Spleen (tissue), 11 donors: ENCODE data around the gene RAMP3. TPM values are rescaled to one million over a fixed set of nuclear protein-coding genes. Genes with fewer than 3 reads are reported as not detected.

Source experiments
- DNase-seq: peaks from one replicate; pipeline ENCODE4 v3.0.0-alpha.2; 2020
- H3K27ac ChIP-seq, 8 donors: fragments of 200-600 bp; sonication (generic) in 7 of 8; 1 replicate in 4 of 8; 2 replicates in 4 of 8; pipeline versions ENCODE4 v1.5.0 to v1.8.0; 2016 to 2021; ENCODE audit warnings: inconsistent platforms in 4 of 8, mild to moderate bottlenecking in 4 of 8, moderate library complexity in 1 of 8
- H3K27me3 ChIP-seq, 7 donors: fragments of 200-600 bp; sonication (generic) in 6 of 7; replicated peaks in 1 of 7; 1 replicate in 4 of 7; 2 replicates in 3 of 7; pipeline versions ENCODE4 v1.5.0 to v1.8.0; 2016 to 2021; ENCODE audit warnings: inconsistent platforms in 3 of 7, mild to moderate bottlenecking in 1 of 7
- H3K36me3 ChIP-seq, 6 donors: fragments of 200-600 bp; sonication (generic) in 5 of 6; 1 replicate in 4 of 6; 2 replicates in 2 of 6; pipeline versions ENCODE4 v1.5.0 to v1.8.0; 2016 to 2021; ENCODE audit warnings: inconsistent platforms in 2 of 6
- H3K4me1 ChIP-seq, 6 donors: fragments of 200-600 bp; sonication (generic) in 5 of 6; 1 replicate in 3 of 6; 2 replicates in 3 of 6; pipeline versions ENCODE4 v1.5.0 to v1.8.0; 2016 to 2021; ENCODE audit warnings: inconsistent platforms in 3 of 6
- H3K4me3 ChIP-seq, 8 donors: fragments of 200-600 bp; sonication (generic) in 7 of 8; 1 replicate in 4 of 8; 2 replicates in 4 of 8; pipeline versions ENCODE4 v1.5.0 to v1.8.0; 2016 to 2021; ENCODE audit warnings: inconsistent platforms in 4 of 8, mild to moderate bottlenecking in 4 of 8, moderate library complexity in 2 of 8
- H3K9me3 ChIP-seq, 8 donors: fragments of 200-600 bp; sonication (generic) in 7 of 8; 1 replicate in 4 of 8; 2 replicates in 4 of 8; pipeline versions ENCODE4 v1.5.0 to v1.8.0; 2016 to 2021; ENCODE audit warnings: inconsistent platforms in 4 of 8
- POLR2A ChIP-seq, 3 donors: fragments of 450-650 bp; IDR thresholded peaks; one replicate each; pipeline ENCODE4 v1.5.1; 2017; ENCODE audit warnings: antibody characterized with exemption in 3 of 3, mild to moderate bottlenecking in 1 of 3
- POLR2AphosphoS5 ChIP-seq, 3 donors: sonication (generic); formaldehyde crosslinking; IDR thresholded peaks; one replicate each; pipeline ENCODE4 v1.5.1; 2017; ENCODE audit warnings: antibody characterized with exemption in 3 of 3
- WGBS, 5 donors: extraction: QIAGEN DNeasy Blood & Tissue Kit in 3 of 5; methylation state at CpG; one replicate each; pipeline versions ENCODE4 v1.1.5 to v1.1.7; 2013 to 2018; 5-methylcytosine and 5-hydroxymethylcytosine counted together
- intact Hi-C: fragments of 100-400 bp; cut with DNase I; formaldehyde crosslinking; loops from one replicate; pipeline ENCODE4 v1.15.0; 2023; ENCODE audit warnings: low total_unique reads
- polyA plus RNA-seq, 3 donors: library from polyadenylated mRNA; stranded (reverse); fragments of 200-250 nt; gene quantifications; one replicate each; pipeline ENCODE4 v1.2.1, GENCODE V29; 2013
- total RNA-seq, 7 donors: library from RNA; depleted of rRNA in 3 of 7; stranded (reverse); fragments of >200 nt in 3 of 7; fragmentation: NEBNext Ultra II Directional in 4 of 7; extraction: Animal tissue kit (Norgen Biotek cat#: 25700) in 4 of 7; gene quantifications; one replicate each; pipeline versions ENCODE4 v1.1.0 to v1.2.1, GENCODE V29; 2016 to 2021
- TF ChIP-seq, protein P1 (sequence below), 11 experiments: fragments of 200-600 bp in 7 of 11; fragments of 450-650 bp in 4 of 11; sonication (generic) in 4 of 11; IDR thresholded peaks in 8 of 11; conservative IDR thresholded peaks in 3 of 11; 1 replicate in 7 of 11; 2 replicates in 4 of 11; pipeline versions ENCODE4 v1.4.0 to v1.8.0; 2016 to 2021; ENCODE audit warnings: antibody characterized with exemption in 11 of 11, inconsistent platforms in 4 of 11, mild to moderate bottlenecking in 1 of 11
- donor health status: healthy with polysubstance abuse.
- donor health status: DM: no; HTN: no; CAD: no; lungs with moderate emphysema.
- donor health status: DM: no; HTN: no; CAD: no.
- donor health status: Bipolar disorder and iron deficiency.
- donor health status: healthy.
- donor health status: DM: no; HTN: no; CAD: no.
- donor health status: DM: yes; HTN: yes; CAD: no.

RAMP3 gene
- total and polyA plus RNA-seq, 10 donors = 6.3 to 27.8 (median 13.6) TPM

- Histone ChIP-seq H3K27me3 (peaks cover 0 to 49% (median 5%) of the 10 kb centered on the region in 7 donors), H3K4me3 (no peak overlapping the region), H3K4me1 (peaks cover 0 to 5% (median 0%) of the 10 kb centered on the region in 6 donors), H3K27ac (no peak overlapping the region), H3K36me3 (no peaks in the 10 kb centered on the region), H3K9me3 (no peaks in the 10 kb centered on the region)
- intact Hi-C loops = no loop called here
- no peak for DNase-seq
- TF ChIP-seq POLR2AphosphoS5 (IDR thresholded peaks at IDR 0.05) = no peak
- TF ChIP-seq, protein P1, sequence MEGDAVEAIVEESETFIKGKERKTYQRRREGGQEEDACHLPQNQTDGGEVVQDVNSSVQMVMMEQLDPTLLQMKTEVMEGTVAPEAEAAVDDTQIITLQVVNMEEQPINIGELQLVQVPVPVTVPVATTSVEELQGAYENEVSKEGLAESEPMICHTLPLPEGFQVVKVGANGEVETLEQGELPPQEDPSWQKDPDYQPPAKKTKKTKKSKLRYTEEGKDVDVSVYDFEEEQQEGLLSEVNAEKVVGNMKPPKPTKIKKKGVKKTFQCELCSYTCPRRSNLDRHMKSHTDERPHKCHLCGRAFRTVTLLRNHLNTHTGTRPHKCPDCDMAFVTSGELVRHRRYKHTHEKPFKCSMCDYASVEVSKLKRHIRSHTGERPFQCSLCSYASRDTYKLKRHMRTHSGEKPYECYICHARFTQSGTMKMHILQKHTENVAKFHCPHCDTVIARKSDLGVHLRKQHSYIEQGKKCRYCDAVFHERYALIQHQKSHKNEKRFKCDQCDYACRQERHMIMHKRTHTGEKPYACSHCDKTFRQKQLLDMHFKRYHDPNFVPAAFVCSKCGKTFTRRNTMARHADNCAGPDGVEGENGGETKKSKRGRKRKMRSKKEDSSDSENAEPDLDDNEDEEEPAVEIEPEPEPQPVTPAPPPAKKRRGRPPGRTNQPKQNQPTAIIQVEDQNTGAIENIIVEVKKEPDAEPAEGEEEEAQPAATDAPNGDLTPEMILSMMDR (IDR thresholded peaks at IDR 0.05 in 8 of 11, conservative IDR thresholded peaks at IDR 0.05 in 3 of 11) = no peak
- no peak for TF ChIP-seq POLR2A (IDR thresholded peaks at IDR 0.05)
- 88 to 94% (median 91%) methylated on average over 4 to 5 of the region's 5 CpGs for WGBS, 5 donors
Measured at GRCh38 chr7:45212606-45213005, 55.0 kb downstream of the RAMP3 start.

GRCh38 chr7:45215601-45216062, 58.0 kb downstream of the RAMP3 start:
- intact Hi-C loops = no loop called here

DNA sequence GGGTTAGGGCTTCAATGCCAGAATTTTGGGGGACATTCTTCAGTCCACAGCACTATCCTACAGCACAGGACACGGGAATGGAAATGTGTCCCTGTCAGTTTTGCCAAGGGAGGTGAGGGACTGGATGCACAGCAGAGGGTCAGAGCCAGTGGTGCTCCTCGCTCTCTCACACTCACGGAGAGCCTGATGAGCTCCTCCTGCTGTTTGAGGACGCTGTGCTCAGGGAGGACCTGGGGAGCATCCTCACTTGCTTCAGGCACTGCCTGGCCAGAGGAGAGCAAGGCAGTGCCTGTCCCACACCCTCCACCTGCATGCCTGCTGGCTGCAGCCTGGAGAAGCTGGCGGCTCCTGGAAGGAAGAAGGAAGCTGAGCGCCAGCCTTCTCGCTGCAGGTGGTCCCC, 58.6 kb downstream of the RAMP3 start:
- Histone ChIP-seq H3K9me3 (no peaks in the 10 kb centered on the region), H3K4me1 (no peaks in the 10 kb centered on the region), H3K36me3 (no peaks in the 10 kb centered on the region), H3K27me3 (peaks cover 0 to 58% (median 5%) of the 10 kb centered on the region in 7 donors), H3K4me3 (no peak overlapping the region), H3K27ac (no peak overlapping the region)
- 52 to 66% (median 61%) methylated on average over 5 to 7 of the region's 7 CpGs for WGBS, 5 donors
- no peak for DNase-seq
- no peak for TF ChIP-seq POLR2AphosphoS5 (IDR thresholded peaks at IDR 0.05)
- TF ChIP-seq POLR2A (IDR thresholded peaks at IDR 0.05) = no peak
- TF ChIP-seq, protein P1 (IDR thresholded peaks at IDR 0.05 in 8 of 11, conservative IDR thresholded peaks at IDR 0.05 in 3 of 11) = no peak
- intact Hi-C loops = no loop called here

More at GRCh38 chr7:45215601-45216062, 58.0 kb downstream of the RAMP3 start:
- 30 to 46% (median 38%) methylated on average over 8 of the region's 8 CpGs for WGBS, 5 donors
- no peak overlapping the region for H3K27ac ChIP-seq
- no peak overlapping the region for H3K4me3 ChIP-seq
- DNase-seq = no peak
- no peaks in the 10 kb centered on the region for H3K9me3 ChIP-seq
- H3K27me3 ChIP-seq = peaks cover 0 to 58% (median 5%) of the 10 kb centered on the region in 7 donors
- H3K36me3 ChIP-seq = no peaks in the 10 kb centered on the region
- peaks cover 0 to under 1% (median 0%) of the 10 kb centered on the region in 6 donors for H3K4me1 ChIP-seq
- TF ChIP-seq POLR2AphosphoS5 (IDR thresholded peaks at IDR 0.05) (no peak), POLR2A (IDR thresholded peaks at IDR 0.05) (no peak)
- TF ChIP-seq, protein P1 (IDR thresholded peaks at IDR 0.05 in 8 of 11, conservative IDR thresholded peaks at IDR 0.05 in 3 of 11) = no peak

DNA sequence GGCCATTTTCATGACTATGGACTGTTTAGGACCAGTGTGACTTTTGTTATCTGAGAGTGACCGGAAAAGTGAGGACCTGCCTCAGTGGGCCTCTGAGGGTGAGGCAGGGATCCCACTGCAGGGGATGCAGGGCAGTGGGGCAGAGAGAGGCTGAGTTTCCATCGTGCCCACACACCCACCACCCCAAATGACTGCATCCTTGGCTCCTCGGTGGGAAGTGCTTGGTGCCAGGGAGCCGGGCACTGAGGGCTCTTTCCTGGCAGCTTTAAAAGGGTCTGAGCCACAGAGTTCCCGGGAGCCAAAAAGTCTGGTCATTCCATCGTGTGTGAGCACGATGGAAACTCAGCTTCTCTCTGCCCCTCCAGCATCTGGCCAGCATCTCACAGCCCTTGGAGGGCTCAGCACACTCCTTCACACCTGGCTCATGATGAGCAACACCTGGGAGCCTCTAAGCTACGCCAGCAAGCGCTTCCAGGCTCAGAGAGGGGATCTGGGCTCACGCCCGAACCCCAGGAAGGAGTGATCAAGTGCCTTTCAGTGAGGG, 59.1 kb downstream of the RAMP3 start:
- Histone ChIP-seq H3K36me3 (no peaks in the 10 kb centered on the region), H3K4me3 (no peak overlapping the region), H3K27me3 (peaks cover 0 to 62% (median 5%) of the 10 kb centered on the region in 7 donors), H3K9me3 (no peaks in the 10 kb centered on the region), H3K4me1 (no peaks in the 10 kb centered on the region), H3K27ac (no peak overlapping the region)
- intact Hi-C loops = no loop called here
- no peak for DNase-seq
- 72 to 79% (median 76%) methylated on average over 7 to 11 of the region's 11 CpGs for WGBS, 5 donors
- TF ChIP-seq, protein P1 (IDR thresholded peaks at IDR 0.05 in 8 of 11, conservative IDR thresholded peaks at IDR 0.05 in 3 of 11) = no peak
- TF ChIP-seq POLR2AphosphoS5 (IDR thresholded peaks at IDR 0.05) (no peak), POLR2A (IDR thresholded peaks at IDR 0.05) (no peak)
